Measurements from ENCODE around the gene NKIRAS2. TPM values are rescaled to one million over a fixed set of nuclear protein-coding genes. Genes with fewer than 3 reads are reported as not detected.

The NKIRAS2 gene
- total RNA-seq, 3 donors from 2014 or later: 29.5 to 34.9 (median 31.1) TPM

DNA sequence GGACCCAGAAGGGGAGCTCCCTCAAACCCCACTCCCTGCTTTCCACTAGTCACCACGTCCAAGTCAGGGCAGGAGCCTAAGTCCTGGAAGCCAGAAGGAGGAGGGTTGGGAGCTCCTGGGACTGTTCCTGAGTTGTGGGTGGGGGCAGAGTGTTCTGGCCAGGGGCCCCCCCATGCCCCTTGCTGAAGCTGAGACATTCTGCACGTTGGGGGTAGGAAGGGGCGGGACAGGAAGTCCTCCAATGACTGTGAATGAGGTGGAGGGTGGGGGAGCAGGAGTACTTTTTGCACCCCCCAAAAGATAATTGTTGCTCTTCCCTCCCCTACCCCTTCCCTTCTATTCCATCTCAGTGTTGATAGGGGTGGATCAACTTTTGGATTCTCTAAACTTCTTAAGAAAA lies 51.9 kb downstream of the NKIRAS2 start:
- no peak for DNase-seq
- ATAC-seq: no peak
- Histone ChIP-seq H3K36me3 (ENCODE audit: low read depth) (no peaks in the 10 kb centered on the region), H3K4me1 (ENCODE audit: low read depth) (peaks cover 16% of the 10 kb centered on the region), H3K4me3 (no peak overlapping the region), H3K9me3 (no peaks in the 10 kb centered on the region)
- intact Hi-C loops (cut with DNase I, micrococcal nuclease): no loop called here
- TF ChIP-seq, protein P1, sequence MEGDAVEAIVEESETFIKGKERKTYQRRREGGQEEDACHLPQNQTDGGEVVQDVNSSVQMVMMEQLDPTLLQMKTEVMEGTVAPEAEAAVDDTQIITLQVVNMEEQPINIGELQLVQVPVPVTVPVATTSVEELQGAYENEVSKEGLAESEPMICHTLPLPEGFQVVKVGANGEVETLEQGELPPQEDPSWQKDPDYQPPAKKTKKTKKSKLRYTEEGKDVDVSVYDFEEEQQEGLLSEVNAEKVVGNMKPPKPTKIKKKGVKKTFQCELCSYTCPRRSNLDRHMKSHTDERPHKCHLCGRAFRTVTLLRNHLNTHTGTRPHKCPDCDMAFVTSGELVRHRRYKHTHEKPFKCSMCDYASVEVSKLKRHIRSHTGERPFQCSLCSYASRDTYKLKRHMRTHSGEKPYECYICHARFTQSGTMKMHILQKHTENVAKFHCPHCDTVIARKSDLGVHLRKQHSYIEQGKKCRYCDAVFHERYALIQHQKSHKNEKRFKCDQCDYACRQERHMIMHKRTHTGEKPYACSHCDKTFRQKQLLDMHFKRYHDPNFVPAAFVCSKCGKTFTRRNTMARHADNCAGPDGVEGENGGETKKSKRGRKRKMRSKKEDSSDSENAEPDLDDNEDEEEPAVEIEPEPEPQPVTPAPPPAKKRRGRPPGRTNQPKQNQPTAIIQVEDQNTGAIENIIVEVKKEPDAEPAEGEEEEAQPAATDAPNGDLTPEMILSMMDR (IDR thresholded peaks at IDR 0.05): no peak

DNA sequence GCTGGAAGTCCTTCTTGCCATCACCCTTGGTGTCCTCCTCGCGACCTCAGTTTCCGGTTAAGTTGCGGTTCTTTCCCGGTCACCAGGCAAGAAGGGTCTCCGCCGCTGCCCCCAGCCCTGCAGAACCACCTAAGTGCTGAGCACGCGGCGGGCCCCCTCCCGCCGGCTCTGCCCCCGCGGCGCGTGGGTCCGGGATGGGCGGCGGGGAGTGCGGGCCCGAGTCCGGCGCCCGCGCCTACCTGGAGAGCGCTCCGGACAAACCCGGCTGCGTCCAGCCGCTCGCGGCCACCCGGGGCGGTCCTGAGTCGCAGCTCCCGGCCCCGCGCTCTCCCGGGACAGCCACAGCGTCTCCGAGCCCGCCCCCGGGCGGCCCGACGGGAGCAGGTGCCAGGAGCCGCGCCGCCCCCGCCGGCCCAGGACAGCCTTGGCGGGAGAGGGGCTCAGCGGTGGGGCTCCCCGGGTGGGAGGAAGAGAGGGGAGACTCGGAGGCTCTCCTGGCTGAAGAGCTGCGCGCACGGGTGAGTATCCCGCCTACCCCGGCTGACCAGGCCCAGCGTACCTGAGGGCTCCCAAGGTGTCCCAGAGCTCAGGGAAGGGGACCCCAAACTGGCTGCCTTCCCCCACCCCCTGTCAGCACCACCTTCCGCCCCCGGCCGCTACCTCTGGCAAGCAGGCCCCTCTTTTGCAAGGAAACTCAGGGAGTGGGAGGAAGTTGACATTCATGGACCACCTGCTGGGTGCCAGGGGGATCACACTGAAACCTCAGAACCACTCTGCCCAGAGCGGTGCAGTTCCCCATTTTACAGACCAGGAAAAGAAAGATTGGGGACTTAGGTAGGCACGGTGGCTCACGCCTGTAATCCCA lies 52.7 kb downstream of the NKIRAS2 start:
- TF ChIP-seq, protein P1 (IDR thresholded peaks at IDR 0.05): no peak
- ATAC-seq: peak; percentile 36
- no peaks in the 10 kb centered on the region for H3K36me3 ChIP-seq (ENCODE audit: low read depth)
- no peak overlapping the region for H3K4me3 ChIP-seq
- H3K4me1 ChIP-seq (ENCODE audit: low read depth): peaks cover 10% of the 10 kb centered on the region
- intact Hi-C loops (cut with DNase I, micrococcal nuclease): no loop called here
- no peak for DNase-seq
- H3K9me3 ChIP-seq: no peaks in the 10 kb centered on the region

Other genes with a start within 250 kb of the NKIRAS2 start
- 100 to 1,000 TPM; 165 to 383 (median 320) TPM for gene JUP, start 233.4 kb upstream of the NKIRAS2 start, total RNA-seq
- 10 to 100 TPM; 10.7 to 14.0 (median 12.1) TPM for gene P3H4, start 208.1 kb upstream of the NKIRAS2 start, total RNA-seq
- gene FKBP10, start 207.1 kb upstream of the NKIRAS2 start, total RNA-seq: 10 to 100 TPM in 2 of 3 donors, 1 to 10 TPM in 1; 5.7 to 32.7 (median 18.6) TPM
- 10 to 100 TPM; 17.8 to 46.5 (median 19.1) TPM for gene NT5C3B, start 183.9 kb upstream of the NKIRAS2 start, total RNA-seq
- gene KLHL10, start 182.3 kb upstream of the NKIRAS2 start, total RNA-seq: under 1 TPM in 1 of 3 donors, not detected in 2; 0.73 TPM
- gene KLHL11, start 154.7 kb upstream of the NKIRAS2 start, total RNA-seq: 10 to 100 TPM in 1 of 3 donors, 1 to 10 TPM in 2; 7.6 to 14.7 (median 8.5) TPM
- 10 to 100 TPM; 80.3 to 95.2 (median 81.5) TPM for gene ACLY, start 101.1 kb upstream of the NKIRAS2 start, total RNA-seq
- gene ODAD4, start 89.5 kb upstream of the NKIRAS2 start, total RNA-seq: 1 to 10 TPM in 1 of 3 donors, under 1 TPM in 1, not detected in 1; 0.34 to 2.1 TPM
- gene CNP, start 53.3 kb upstream of the NKIRAS2 start, total RNA-seq: 10 to 100 TPM; 44.1 to 88.0 (median 51.6) TPM
- 100 to 1,000 TPM in 1 of 3 donors, 10 to 100 TPM in 2; 80.6 to 108 (median 86.7) TPM for gene DNAJC7, start 2.7 kb upstream of the NKIRAS2 start, total RNA-seq
- gene C17orf113, start 30.5 kb downstream of the NKIRAS2 start, total RNA-seq: 1 to 10 TPM; 1.2 to 3.8 (median 2.0) TPM
- gene ZNF385C, start 78.4 kb downstream of the NKIRAS2 start, total RNA-seq: under 1 TPM; 0.41 to 0.96 (median 0.58) TPM
- gene DHX58, start 92.6 kb downstream of the NKIRAS2 start, total RNA-seq: 10 to 100 TPM; 11.7 to 18.0 (median 14.0) TPM
- gene KAT2A, start 101.3 kb downstream of the NKIRAS2 start, total RNA-seq: 10 to 100 TPM; 21.6 to 47.8 (median 31.4) TPM
- gene HSPB9, start 102.7 kb downstream of the NKIRAS2 start, total RNA-seq: under 1 TPM in 1 of 3 donors, not detected in 2; 0.28 TPM
- 100 to 1,000 TPM; 133 to 161 (median 160) TPM for gene RAB5C, start 134.9 kb downstream of the NKIRAS2 start, total RNA-seq
- under 1 TPM in 2 of 3 donors, not detected in 1; 0.06 to 0.10 TPM for gene KCNH4, start 161.1 kb downstream of the NKIRAS2 start, total RNA-seq
- gene HCRT, start 165.4 kb downstream of the NKIRAS2 start, total RNA-seq: not detected
- 10 to 100 TPM; 21.9 to 22.2 (median 22.0) TPM for gene GHDC, start 174.4 kb downstream of the NKIRAS2 start, total RNA-seq